Stimulated activated CD4-positive, alpha-beta T cell treated with anti-CD3 and anti-CD28 coated beads, Interleukin-2, amount 100 ng/mL, for 4 hours (primary cell): Measurements from ENCODE around the gene SLCO4A1.

Experiments
- DNase-seq: peaks from one replicate; pipeline ENCODE4 v3.0.0-alpha.2; 2020; ENCODE audit warnings: low read depth

The SLCO4A1 gene

GRCh38 chr20:62688083-62688482 is 45.8 kb downstream of the SLCO4A1 start:
- DNase-seq, result no peak

- no peak for DNase-seq
Measured at GRCh38 chr20:62688855-62689460, 46.7 kb downstream of the SLCO4A1 start.

DNA sequence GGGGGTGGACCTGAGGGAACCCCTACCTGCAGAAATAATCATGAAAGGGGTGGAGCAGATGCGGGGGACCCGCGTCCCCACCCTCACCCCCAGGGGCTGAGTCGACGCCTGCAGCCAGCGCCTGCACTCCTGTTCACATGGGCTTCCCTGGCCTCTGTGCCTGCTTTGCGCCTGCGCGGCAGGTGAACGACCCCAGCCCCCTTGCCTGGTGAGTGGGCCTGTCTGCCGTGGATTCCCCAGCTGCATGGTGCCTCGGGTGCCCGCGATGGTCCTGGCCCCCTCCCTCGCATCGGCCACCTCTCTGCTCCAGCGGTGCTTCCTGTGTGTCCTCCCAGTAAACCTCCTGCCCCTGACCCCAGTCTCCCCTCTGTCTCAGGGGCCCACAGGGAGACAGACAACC is 47.6 kb downstream of the SLCO4A1 start:
- no peak for DNase-seq

- no peak for DNase-seq
Measured at GRCh38 chr20:62690261-62690820, 48.0 kb downstream of the SLCO4A1 start.

- DNase-seq, result no peak
Measured at GRCh38 chr20:62691487-62691886, 49.2 kb downstream of the SLCO4A1 start.

GRCh38 chr20:62692176-62692575 is 49.9 kb downstream of the SLCO4A1 start:
- DNase-seq, result no peak

- no peak for DNase-seq
Measured at GRCh38 chr20:62692801-62693523, 50.7 kb downstream of the SLCO4A1 start.

GRCh38 chr20:62693524-62693922 is 51.2 kb downstream of the SLCO4A1 start:
- no peak for DNase-seq

GRCh38 chr20:62694106-62694505 is 51.8 kb downstream of the SLCO4A1 start:
- no peak for DNase-seq

DNA sequence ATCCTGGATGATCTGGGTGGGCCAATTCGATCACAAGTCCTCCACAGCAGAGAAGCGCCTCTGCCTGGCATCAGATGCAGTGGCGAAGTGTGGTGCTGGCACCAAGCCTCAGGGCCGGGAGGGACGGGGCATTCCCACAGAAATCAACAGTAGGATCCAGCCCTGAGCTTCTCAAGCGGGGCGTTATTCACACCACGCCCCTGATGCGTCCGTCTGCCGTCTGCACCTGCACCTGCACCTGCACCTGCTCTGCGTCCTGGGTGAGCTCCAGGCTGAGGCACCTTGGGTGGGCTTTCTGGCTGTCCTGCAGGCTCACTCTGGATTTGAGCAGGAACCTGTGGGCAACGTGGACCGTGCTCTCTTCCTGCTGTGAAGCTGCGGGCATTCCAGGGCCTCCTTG is 52.6 kb downstream of the SLCO4A1 start:
- no peak for DNase-seq

- DNase-seq, result no peak
Measured at GRCh38 chr20:62695448-62696414, 53.4 kb downstream of the SLCO4A1 start.

DNA sequence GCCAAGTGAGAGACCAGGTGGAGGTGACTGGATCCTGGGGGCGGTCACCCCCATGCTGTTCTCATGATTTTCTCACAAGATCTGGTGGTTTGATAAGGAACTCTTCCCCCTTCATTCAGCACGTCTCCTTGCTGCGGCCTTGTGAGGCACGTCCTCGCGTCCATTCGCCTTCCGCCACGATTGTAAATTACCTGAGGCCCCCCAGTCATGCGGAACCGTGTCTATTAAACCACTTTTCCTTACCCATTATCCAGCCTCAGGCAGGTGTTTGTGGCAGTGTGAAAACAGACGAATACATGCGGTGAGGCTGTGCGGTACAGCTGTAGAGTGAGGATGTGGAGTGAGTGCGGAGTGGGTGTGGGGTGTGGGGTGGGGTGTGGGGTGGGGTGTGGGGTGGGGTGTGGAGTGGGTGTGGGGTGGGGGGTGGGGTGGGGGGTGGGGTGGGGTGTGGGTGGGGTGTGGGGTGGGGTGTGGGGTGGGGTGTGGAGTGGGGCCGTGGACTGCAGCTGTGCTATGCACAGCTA is 54.2 kb downstream of the SLCO4A1 start:
- DNase-seq, result no peak

GRCh38 chr20:62696989-62697388 is 54.7 kb downstream of the SLCO4A1 start:
- no peak for DNase-seq

- DNase-seq, result no peak
Measured at GRCh38 chr20:62697468-62697912, 55.2 kb downstream of the SLCO4A1 start.

DNA sequence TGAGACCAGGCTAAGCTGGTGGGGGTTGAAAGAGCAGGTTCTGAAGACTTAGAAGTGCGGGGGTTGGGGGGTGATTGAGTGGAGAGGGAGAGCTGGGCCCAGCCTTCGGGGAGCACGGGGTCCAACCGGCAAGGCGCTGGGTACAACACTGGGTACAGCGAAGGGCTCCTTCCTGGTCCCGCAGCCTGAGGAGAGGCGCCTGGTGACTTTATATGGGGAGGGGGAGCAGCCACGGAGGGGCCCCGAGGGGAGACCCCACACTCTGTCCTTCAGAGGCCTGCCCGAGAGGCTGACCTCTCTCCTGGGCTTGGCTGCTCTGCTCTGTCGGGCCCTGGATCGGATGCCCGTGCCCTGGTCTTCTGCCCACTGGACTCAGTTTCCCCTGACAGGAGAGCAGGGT is 55.9 kb downstream of the SLCO4A1 start:
- no peak for DNase-seq

GRCh38 chr20:62699296-62699695 is 57.0 kb downstream of the SLCO4A1 start:
- DNase-seq, result no peak

DNA sequence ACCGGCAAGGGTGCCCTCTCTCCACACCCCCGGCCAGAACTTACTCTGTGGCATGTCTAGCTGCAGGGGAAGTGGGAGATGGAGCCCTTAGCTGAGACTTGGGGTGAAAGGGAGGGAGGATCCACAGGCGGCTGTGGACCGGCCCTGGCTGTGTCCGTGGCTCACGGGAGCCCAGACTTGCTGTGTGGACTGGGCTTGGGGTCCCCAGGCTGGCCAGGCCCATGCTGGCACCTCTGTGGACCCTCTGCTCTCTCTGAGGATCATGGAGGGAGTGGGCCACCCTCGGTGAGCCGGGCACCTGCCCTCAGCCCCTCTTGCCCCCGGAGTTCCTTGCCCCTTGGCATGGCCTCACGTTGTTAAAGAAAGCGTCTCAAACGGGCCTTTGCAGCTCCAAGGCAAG is 57.4 kb downstream of the SLCO4A1 start:
- DNase-seq, result no peak

DNA sequence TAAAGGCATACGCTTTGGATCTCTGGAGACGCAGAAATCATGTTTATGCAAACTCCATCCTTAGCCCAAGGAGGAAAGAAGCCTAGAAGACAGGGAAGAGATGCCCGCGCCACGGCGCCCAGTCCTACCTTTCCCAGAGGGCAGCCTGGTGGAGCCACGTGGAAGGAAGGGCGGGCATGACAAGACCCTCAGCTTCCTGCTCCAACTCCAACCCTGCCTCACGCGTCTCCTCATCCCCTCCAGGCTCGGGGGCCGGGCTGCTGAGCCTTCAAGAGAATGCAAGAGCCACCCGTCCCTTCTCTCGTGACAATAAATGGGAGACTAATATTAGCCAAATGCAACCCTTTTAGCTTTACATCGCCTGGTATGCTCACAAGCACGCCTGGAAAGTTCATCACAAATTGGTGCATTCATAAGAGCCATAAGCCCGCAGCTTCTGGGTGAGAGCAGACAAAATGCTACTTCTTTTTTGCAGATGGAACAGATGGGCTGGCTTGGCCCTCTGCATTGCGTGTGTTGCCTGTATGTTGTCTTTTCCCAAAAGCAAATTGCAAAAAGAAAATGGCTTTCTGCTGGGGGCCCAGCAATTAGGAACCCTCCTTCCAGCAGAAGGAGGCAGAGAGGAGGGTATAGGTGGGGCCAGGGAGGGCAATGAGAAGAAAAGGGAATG is 58.1 kb downstream of the SLCO4A1 start:
- DNase-seq, result no peak

DNA sequence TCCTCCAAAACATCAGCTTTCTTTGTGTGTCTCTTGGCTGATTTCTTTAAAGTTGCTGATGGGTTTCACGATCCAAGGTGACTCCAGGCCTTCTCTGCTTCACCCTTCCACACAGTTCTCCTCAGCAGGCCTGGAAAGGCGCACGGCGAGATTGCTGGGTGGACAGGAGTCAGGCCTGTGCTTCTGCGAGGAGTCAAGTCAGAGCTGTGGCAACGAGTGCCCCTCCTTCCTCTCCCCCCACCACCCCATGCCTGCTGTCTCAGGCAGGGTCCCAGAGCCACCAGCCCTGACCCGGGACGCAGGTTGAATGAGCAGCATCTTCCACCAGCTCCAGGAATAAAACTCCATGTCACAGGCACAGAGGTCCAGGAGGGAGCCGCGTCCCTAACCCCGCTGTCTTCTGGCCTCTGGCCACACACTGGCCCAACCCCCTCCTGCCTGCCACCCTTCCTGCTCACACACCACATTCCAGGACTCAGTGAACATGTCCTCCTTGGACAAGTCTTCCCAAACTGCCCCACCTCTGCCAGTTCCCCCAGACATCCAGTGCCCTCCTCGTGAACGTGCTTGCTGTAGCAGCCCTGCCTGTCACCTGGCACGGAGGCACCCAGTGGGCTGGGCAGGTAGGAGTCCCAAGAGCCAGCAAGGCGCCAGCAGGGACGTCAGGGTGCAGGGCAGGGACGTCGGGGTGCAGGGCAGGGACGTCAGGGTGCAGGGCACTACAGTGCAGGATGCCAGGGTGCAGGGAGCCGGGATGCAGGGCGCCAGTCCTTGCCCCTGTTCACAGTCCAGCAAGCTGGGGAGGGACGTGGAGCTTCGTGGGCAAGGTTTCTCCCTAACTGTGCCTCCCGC is 59.1 kb downstream of the SLCO4A1 start:
- no peak for DNase-seq

GRCh38 chr20:62702013-62702300 is 59.7 kb downstream of the SLCO4A1 start:
- no peak for DNase-seq
